Endothelial cell (in vitro differentiated cells): ENCODE results near the gene NKAIN2. TPM values are rescaled to one million over a fixed set of nuclear protein-coding genes. Genes with fewer than 3 reads are reported as not detected.

Experiments
- DNase-seq: peaks from one replicate; pipeline ENCODE4 v3.0.0; 2021; ENCODE audit warnings: low spot score
- H3K27ac Mint-ChIP-seq: one replicate; pipeline ENCODE4 v1.8.0; 2021; ENCODE audit warnings: mixed read lengths, inconsistent platforms; ENCODE audit not compliant: unreplicated experiment
- H3K27me3 Mint-ChIP-seq: one replicate; pipeline ENCODE4 v1.8.0; 2021; ENCODE audit warnings: mild to moderate bottlenecking, moderate library complexity, mixed read lengths, inconsistent platforms; ENCODE audit not compliant: unreplicated experiment
- H3K36me3 Mint-ChIP-seq: one replicate; pipeline ENCODE4 v1.8.0; 2021; ENCODE audit warnings: mild to moderate bottlenecking, low read depth, mixed read lengths, inconsistent platforms; ENCODE audit not compliant: unreplicated experiment
- H3K4me1 Mint-ChIP-seq: one replicate; pipeline ENCODE4 v1.8.0; 2021; ENCODE audit warnings: mild to moderate bottlenecking, mixed read lengths, inconsistent platforms; ENCODE audit not compliant: unreplicated experiment
- H3K4me3 Mint-ChIP-seq: one replicate; pipeline ENCODE4 v1.8.0; 2021; ENCODE audit warnings: mild to moderate bottlenecking, mixed read lengths, inconsistent platforms; ENCODE audit not compliant: unreplicated experiment
- H3K9me3 Mint-ChIP-seq: one replicate; pipeline ENCODE4 v1.8.0; 2021; ENCODE audit warnings: mixed read lengths, inconsistent platforms; ENCODE audit not compliant: unreplicated experiment
- total RNA-seq: library from RNA; stranded (reverse); fragmentation: NEBNext Ultra II Directional; extraction: Animal tissue kit (Norgen Biotek cat#: 25700); gene quantifications from one replicate; pipeline ENCODE4 v1.2.1, GENCODE V29; 2021; ENCODE audit not compliant: unreplicated experiment
- TF ChIP-seq, protein P1 (sequence below): fragments of 200-600 bp; sonication (generic); IDR thresholded peaks from one replicate; pipeline ENCODE4 v1.5.0; 2021; ENCODE audit warnings: antibody characterized with exemption; ENCODE audit not compliant: unreplicated experiment

NKAIN2 gene
- total RNA-seq, 1 donor from 2014 or later, result 9.5 TPM

DNA sequence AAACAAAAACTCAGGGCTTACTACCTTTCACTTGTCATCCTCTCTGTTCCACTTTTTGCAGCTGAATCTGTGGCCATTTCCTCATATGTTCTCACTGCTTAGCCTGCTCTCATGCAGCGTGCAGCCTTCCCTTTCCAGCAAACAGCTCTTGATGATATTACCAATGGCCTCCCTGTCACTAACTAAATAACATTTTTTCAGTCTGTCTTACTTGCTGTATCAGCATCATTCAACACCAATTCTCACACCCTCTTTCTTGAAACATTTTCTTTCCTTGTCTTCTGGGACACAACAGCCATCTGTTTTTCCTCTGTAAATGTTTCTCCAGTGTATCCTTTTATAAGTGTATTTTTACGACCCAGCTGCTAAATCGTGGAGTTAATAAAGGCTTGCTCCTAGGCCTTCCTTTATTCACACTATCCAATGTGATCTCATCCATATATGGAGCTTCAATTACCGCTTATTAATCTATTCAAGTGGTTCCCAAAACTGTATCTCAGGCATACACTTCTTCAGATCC, 634.9 kb downstream of the NKAIN2 start:
- Mint-ChIP-seq H3K4me1 (no peaks in the 10 kb centered on the region), H3K9me3 (no peaks in the 10 kb centered on the region), H3K27ac (no peak overlapping the region), H3K4me3 (no peak overlapping the region), H3K27me3 (no peaks in the 10 kb centered on the region), H3K36me3 (no peaks in the 10 kb centered on the region)
- DNase-seq, result no peak
- TF ChIP-seq, protein P1, sequence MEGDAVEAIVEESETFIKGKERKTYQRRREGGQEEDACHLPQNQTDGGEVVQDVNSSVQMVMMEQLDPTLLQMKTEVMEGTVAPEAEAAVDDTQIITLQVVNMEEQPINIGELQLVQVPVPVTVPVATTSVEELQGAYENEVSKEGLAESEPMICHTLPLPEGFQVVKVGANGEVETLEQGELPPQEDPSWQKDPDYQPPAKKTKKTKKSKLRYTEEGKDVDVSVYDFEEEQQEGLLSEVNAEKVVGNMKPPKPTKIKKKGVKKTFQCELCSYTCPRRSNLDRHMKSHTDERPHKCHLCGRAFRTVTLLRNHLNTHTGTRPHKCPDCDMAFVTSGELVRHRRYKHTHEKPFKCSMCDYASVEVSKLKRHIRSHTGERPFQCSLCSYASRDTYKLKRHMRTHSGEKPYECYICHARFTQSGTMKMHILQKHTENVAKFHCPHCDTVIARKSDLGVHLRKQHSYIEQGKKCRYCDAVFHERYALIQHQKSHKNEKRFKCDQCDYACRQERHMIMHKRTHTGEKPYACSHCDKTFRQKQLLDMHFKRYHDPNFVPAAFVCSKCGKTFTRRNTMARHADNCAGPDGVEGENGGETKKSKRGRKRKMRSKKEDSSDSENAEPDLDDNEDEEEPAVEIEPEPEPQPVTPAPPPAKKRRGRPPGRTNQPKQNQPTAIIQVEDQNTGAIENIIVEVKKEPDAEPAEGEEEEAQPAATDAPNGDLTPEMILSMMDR, result no peak

DNA sequence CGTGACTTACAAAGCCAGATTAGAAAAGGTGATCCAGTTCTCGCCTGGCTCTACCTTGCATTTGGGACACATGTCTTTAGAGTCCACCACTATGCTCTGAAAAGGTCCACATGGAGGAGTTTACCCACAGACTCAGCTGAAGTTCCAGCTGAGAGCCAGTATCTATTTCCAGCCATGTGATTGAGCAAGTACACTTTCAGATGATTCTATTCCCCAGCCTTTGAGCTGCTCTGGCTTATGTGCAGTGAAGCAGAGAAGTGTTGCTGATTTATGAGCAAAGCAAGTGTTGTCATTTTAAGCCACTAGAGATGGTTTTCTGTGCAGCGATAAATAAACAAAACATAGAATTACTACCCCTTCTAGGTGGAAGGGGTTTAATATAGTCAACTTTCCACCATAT, 637.8 kb downstream of the NKAIN2 start:
- H3K9me3 Mint-ChIP-seq, result no peaks in the 10 kb centered on the region
- no peaks in the 10 kb centered on the region for H3K27me3 Mint-ChIP-seq
- H3K4me3 Mint-ChIP-seq, result no peak overlapping the region
- H3K4me1 Mint-ChIP-seq, result no peaks in the 10 kb centered on the region
- H3K36me3 Mint-ChIP-seq, result no peaks in the 10 kb centered on the region
- H3K27ac Mint-ChIP-seq, result no peak overlapping the region
- TF ChIP-seq, protein P1, result no peak
- DNase-seq, result no peak

DNA sequence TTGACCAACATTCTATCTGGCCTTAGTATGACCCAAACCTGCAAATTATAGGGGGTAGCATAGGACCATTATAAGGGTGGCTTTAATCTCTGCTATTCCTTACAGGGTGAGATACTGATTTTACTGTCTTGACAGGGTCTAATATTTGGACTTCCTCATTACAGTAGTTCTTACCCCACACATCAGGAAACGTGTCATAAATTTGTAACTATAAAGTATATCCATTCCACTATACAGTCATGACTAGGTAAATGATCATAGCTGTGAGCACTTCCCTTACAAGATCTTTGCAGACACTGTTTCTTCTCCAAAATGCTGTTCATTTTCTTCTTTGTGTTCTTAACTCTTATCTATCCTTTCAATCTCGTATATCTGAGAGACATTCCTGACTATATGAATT, 639.9 kb downstream of the NKAIN2 start:
- Mint-ChIP-seq H3K27me3 (no peaks in the 10 kb centered on the region), H3K4me3 (no peak overlapping the region), H3K9me3 (no peaks in the 10 kb centered on the region), H3K4me1 (no peaks in the 10 kb centered on the region), H3K27ac (no peak overlapping the region), H3K36me3 (no peaks in the 10 kb centered on the region)
- no peak for DNase-seq
- TF ChIP-seq, protein P1, result no peak

DNA sequence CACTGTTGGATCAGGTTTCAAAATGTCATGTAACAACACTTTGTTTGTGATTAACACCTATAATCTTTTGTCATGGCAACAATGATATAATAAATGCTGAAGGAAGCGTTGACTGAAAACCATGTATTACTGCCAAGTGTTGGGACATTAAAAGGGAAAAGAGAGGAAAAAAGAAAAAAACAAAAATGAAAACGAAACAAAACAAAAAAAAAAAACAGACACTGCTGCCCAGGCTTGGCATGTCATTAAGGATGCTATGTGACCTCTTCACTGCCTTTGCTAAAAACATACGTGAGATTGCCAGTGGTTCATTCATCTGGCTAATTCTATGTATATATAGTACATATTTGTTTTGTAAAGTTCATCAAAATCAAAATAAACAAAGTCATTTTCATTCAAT, 641.9 kb downstream of the NKAIN2 start:
- H3K36me3 Mint-ChIP-seq, result no peaks in the 10 kb centered on the region
- no peaks in the 10 kb centered on the region for H3K4me1 Mint-ChIP-seq
- H3K27ac Mint-ChIP-seq, result no peak overlapping the region
- H3K9me3 Mint-ChIP-seq, result no peaks in the 10 kb centered on the region
- DNase-seq, result no peak
- H3K27me3 Mint-ChIP-seq, result no peaks in the 10 kb centered on the region
- no peak overlapping the region for H3K4me3 Mint-ChIP-seq
- TF ChIP-seq, protein P1, result no peak

DNA sequence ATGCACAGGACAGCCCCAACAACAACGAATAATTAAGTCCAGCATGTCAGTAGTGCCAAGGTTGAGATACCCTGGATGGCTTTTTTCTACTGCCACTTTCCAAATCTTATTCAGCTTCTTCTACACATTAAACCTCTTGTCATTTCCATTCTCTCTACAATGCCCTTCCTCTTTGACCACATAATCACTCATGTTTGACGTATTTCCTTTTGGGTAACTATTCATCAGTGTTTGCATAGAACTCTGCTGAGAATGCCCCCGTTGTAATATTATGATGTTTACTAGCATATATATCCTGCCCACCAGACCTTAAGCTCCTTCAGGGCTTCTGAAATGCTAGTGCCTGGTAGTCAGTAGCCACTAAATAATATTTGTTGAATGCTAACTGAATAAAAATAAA, 643.3 kb downstream of the NKAIN2 start:
- Mint-ChIP-seq H3K9me3 (no peaks in the 10 kb centered on the region), H3K27ac (no peak overlapping the region), H3K4me3 (no peak overlapping the region), H3K4me1 (no peaks in the 10 kb centered on the region), H3K27me3 (no peaks in the 10 kb centered on the region), H3K36me3 (no peaks in the 10 kb centered on the region)
- TF ChIP-seq, protein P1, result no peak
- DNase-seq, result no peak
